ENCODE results near the gene ZNF280A. TPM values are rescaled to one million over a fixed set of nuclear protein-coding genes. Genes with fewer than 3 reads are reported as not detected.

Gene ZNF280A
- total RNA-seq, 2 donors from 2014 or later = not detected

GRCh38 chr22:22488736-22489135 lies 31.3 kb downstream of the ZNF280A start:
- Histone ChIP-seq H3K9me3 (no peaks in the 10 kb centered on the region), H3K36me3 (replicated peaks in 1 of 2; ENCODE audit: insufficient read depth in 1 of 2, low read depth in 2 of 2) (no peaks in the 10 kb centered on the region), H3K4me1 (no peaks in the 10 kb centered on the region), H3K27ac (no peak overlapping the region), H3K27me3 (no peaks in the 10 kb centered on the region), H3K4me3 (no peak overlapping the region)
- TF ChIP-seq CTCF (IDR thresholded peaks at IDR 0.05) (no peak), POLR2A (IDR thresholded peaks at IDR 0.05) (no peak)
- DNase-seq (no peak), ATAC-seq (no peak)
- WGBS, 2 donors = 85 to 86% methylated on average over 5 of the region's 5 CpGs
- intact Hi-C loops (cut with DNase I) = no loop called here

- Histone ChIP-seq H3K4me1 (no peaks in the 10 kb centered on the region), H3K36me3 (replicated peaks in 1 of 2; ENCODE audit: insufficient read depth in 1 of 2, low read depth in 2 of 2) (no peaks in the 10 kb centered on the region), H3K27me3 (no peaks in the 10 kb centered on the region), H3K9me3 (no peaks in the 10 kb centered on the region), H3K4me3 (no peak overlapping the region), H3K27ac (no peak overlapping the region)
- ATAC-seq (no peak), DNase-seq (no peak)
- intact Hi-C loops (cut with DNase I) = no loop called here
- TF ChIP-seq CTCF (IDR thresholded peaks at IDR 0.05) (no peak), POLR2A (IDR thresholded peaks at IDR 0.05) (no peak)
- 86 to 90% methylated on average over 12 of the region's 12 CpGs for WGBS, 2 donors
Observed at GRCh38 chr22:22487869-22488597, 32.0 kb downstream of the ZNF280A start.

- no peak overlapping the region for H3K27ac ChIP-seq
- H3K9me3 ChIP-seq = no peaks in the 10 kb centered on the region
- TF ChIP-seq CTCF (IDR thresholded peaks at IDR 0.05) (no peak), POLR2A (IDR thresholded peaks at IDR 0.05) (no peak)
- 93% methylated on average over 6 of the region's 6 CpGs for WGBS, 2 donors
- no peak for DNase-seq
- no peaks in the 10 kb centered on the region for H3K36me3 ChIP-seq (replicated peaks in 1 of 2; ENCODE audit: insufficient read depth in 1 of 2, low read depth in 2 of 2)
- no peaks in the 10 kb centered on the region for H3K4me1 ChIP-seq
- no peak for ATAC-seq
- no peak overlapping the region for H3K4me3 ChIP-seq
- no peaks in the 10 kb centered on the region for H3K27me3 ChIP-seq
- intact Hi-C loops (cut with DNase I) = no loop called here
Observed at GRCh38 chr22:22487059-22487458, 33.0 kb downstream of the ZNF280A start.

- intact Hi-C loops (cut with DNase I) = no loop called here
- H3K9me3 ChIP-seq = no peaks in the 10 kb centered on the region
- 90 to 99% methylated on average over 4 of the region's 4 CpGs for WGBS, 2 donors
- no peak overlapping the region for H3K4me3 ChIP-seq
- H3K27me3 ChIP-seq = no peaks in the 10 kb centered on the region
- H3K4me1 ChIP-seq = no peaks in the 10 kb centered on the region
- DNase-seq (no peak), ATAC-seq (no peak)
- no peak overlapping the region for H3K27ac ChIP-seq
- TF ChIP-seq CTCF (IDR thresholded peaks at IDR 0.05) (no peak), POLR2A (IDR thresholded peaks at IDR 0.05) (no peak)
- no peaks in the 10 kb centered on the region for H3K36me3 ChIP-seq (replicated peaks in 1 of 2; ENCODE audit: insufficient read depth in 1 of 2, low read depth in 2 of 2)
Observed at GRCh38 chr22:22486132-22486899, 33.8 kb downstream of the ZNF280A start.
